ENCODE measurements around the gene TNNC2.
"Not testable (repeated sequence)": the region's sequence is repeated elsewhere in the genome, so short reads cannot be mapped to it uniquely, and the experiment has no call there.

Gene TNNC2

DNA sequence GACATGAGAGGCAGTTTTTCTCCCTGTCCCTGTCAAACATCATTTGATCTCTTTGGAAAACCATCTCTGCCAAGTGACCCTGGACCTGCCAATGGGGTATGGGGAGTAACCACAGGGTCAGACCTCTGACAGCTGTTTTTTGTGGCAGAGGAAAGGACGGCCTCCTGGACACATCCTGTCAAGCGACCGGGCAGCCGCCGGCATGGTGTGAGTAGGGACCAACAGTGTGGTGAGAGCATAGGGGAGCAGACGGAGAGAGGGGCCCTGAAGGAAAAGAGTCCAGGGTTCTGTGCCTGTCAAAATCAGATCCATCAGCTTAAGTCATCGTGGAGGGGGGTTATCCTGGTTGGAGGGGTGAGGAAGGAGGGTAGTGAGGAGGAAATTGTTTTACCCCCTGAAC lies 25.3 kb downstream of the TNNC2 start:
- no peak for DNase-seq (ENCODE audit: low spot score)
- TF ChIP-seq, protein P1, sequence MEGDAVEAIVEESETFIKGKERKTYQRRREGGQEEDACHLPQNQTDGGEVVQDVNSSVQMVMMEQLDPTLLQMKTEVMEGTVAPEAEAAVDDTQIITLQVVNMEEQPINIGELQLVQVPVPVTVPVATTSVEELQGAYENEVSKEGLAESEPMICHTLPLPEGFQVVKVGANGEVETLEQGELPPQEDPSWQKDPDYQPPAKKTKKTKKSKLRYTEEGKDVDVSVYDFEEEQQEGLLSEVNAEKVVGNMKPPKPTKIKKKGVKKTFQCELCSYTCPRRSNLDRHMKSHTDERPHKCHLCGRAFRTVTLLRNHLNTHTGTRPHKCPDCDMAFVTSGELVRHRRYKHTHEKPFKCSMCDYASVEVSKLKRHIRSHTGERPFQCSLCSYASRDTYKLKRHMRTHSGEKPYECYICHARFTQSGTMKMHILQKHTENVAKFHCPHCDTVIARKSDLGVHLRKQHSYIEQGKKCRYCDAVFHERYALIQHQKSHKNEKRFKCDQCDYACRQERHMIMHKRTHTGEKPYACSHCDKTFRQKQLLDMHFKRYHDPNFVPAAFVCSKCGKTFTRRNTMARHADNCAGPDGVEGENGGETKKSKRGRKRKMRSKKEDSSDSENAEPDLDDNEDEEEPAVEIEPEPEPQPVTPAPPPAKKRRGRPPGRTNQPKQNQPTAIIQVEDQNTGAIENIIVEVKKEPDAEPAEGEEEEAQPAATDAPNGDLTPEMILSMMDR (IDR thresholded peaks at IDR 0.05; ENCODE audit: extremely low read depth, insufficient read depth, missing control alignments), result no peak
- in situ Hi-C loops (cut with MboI; ENCODE audit: low pct_unique_long_range_greater_than_20kb, low sequenced_read_pairs, unreplicated experiment), result no loop called here

DNA sequence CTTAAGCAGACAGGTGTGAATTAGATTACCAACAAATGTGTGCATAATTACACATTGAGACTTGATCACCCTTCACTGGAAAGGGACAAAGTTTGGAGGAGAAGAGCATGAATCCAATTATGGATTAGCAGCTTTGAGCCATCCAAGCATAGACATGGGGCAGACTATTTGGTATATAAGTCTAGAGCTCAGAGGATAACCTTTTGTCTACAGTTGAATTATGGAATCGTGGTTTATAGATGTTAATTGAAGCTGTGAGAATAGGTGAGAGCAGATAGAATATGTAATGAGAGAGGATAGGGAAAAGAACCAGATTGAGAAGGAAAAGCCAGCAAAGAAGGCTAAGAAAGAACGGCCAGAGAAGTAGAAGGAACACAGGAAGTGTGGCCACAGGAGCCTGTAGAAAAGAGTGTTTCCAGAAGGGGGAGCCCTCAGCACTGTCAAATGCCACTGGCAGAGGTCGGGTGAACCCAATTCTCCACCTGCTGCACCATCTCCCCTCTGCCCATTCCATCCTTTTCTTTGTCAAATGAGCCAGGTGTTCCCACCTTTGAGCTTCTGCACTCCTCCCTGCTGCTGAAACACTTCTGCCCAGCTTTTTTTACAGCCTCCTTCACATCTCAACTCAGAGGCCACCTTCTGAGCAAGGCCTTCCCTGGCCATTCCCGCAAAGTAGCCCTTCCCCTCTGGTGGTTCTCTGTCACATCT lies 28.0 kb downstream of the TNNC2 start:
- in situ Hi-C loops (cut with MboI; ENCODE audit: low pct_unique_long_range_greater_than_20kb, low sequenced_read_pairs, unreplicated experiment), result no loop called here
- TF ChIP-seq, protein P1 (IDR thresholded peaks at IDR 0.05; ENCODE audit: extremely low read depth, insufficient read depth, missing control alignments), result peak; percentile 74
- peak; percentile 66 for DNase-seq (ENCODE audit: low spot score)

DNA sequence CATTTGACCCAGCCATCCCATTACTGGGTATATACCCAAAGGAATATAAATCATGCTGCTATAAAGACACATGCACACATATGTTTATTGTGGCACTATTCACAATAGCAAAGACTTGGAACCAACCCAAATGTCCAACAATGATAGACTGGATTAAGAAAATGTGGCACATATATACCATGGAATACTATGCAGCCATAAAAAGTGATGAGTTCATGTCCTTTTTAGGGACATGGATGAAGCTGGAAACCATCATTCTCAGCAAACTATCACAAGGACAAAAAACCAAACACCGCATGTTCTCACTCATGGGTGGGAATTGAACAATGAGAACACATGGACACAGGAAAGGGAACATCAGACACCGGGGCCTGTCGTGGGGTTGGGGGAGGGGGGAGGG lies 29.2 kb downstream of the TNNC2 start:
- DNase-seq (ENCODE audit: low spot score); in situ Hi-C loops (cut with MboI; ENCODE audit: low pct_unique_long_range_greater_than_20kb, low sequenced_read_pairs, unreplicated experiment): not testable (repeated sequence)

DNA sequence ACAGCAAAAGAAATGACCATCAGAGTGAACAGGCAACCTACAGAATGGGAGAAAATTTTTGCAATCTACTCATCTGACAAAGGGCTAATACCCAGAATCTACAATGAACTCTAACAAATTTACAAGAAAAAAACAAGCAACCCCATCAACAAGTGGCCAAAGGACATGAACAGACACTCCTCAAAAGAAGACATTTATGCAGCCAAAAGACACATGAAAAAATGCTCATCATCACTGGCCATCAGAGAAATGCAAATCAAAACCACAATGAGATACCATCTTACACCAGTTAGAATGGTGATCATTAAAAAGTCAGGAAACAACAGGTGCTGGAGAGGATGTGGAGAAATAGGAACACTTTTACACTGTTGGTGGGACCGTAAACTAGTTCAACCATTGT lies 29.6 kb downstream of the TNNC2 start:
- in situ Hi-C loops (cut with MboI; ENCODE audit: low pct_unique_long_range_greater_than_20kb, low sequenced_read_pairs, unreplicated experiment); DNase-seq (ENCODE audit: low spot score): not testable (repeated sequence)

DNA sequence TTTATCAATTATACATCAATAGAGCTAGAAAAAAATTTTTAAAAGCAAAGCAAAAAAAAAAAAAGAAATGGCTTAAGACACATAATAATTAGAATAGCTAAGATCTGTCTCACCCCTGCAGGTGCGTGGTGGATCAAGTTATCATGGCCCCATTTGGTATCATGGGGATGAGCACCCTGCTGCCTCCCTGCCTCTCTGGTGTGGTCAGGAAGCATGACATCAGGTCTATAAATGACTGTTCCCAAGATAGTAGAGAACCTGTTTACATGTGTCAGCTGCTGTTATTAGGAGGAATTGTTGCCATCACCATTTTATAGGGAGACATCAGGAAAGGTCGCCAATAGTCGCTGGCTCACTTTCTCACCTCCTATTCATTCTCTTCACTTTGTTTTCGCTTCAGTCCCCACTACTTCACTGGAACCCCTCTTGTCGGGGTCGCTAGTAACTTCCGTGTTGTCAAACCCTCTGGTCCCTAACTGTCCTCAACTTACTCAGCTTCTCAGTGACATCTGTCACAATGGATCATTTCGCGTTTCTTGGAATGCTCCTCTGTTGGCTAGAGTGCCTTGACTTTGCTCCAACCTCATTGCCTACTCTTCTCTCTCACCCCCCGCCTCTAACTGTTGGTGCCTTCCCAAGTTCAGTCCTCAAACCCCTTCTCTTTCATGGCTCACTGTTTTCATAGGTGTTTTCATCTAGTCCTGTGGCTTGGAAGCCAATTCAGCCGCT lies 30.6 kb downstream of the TNNC2 start:
- in situ Hi-C loops (cut with MboI; ENCODE audit: low pct_unique_long_range_greater_than_20kb, low sequenced_read_pairs, unreplicated experiment), result no loop called here
- TF ChIP-seq, protein P1 (IDR thresholded peaks at IDR 0.05; ENCODE audit: extremely low read depth, insufficient read depth, missing control alignments), result no peak
- DNase-seq (ENCODE audit: low spot score), result no peak

DNA sequence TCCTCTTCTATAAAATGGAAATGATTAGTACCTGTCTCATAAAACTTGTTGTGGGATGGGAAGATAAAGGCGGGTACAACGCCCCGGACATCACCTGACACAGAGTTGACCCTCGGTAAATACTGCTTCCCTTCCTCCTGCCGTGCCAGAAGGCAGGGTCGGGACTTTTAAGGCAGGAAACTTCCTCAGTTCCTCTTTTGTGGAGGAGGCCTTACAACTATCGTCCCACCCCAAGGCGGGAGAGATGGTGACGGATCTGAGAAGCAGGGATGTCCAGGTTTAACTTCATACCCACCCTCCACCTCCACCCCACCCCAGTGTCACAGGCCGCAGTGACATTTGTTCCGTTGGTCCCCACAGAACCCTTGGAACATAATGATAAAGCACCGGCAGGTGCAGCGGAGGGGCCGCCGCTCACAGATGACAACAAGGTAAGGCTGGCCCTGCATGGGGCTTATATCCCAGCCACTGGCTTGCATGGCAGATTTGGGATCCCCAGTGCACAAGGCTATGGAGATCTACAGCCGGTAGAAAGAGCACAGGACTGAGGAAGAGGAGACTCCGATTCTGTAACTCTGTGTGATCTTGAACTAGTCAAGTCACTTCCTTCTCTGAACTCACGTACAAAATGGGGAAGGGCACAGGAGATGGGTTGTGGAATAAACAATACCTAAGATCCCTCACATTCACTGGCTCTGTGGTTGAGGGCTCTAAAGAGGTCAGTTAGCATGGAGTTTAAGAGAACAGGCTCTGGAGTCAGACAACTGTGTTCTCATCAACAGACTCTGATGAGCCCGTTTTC lies 34.6 kb downstream of the TNNC2 start:
- DNase-seq (ENCODE audit: low spot score), result peak; percentile 34
- in situ Hi-C loops (cut with MboI; ENCODE audit: low pct_unique_long_range_greater_than_20kb, low sequenced_read_pairs, unreplicated experiment), result no loop called here
- TF ChIP-seq, protein P1 (IDR thresholded peaks at IDR 0.05; ENCODE audit: extremely low read depth, insufficient read depth, missing control alignments), result no peak

DNA sequence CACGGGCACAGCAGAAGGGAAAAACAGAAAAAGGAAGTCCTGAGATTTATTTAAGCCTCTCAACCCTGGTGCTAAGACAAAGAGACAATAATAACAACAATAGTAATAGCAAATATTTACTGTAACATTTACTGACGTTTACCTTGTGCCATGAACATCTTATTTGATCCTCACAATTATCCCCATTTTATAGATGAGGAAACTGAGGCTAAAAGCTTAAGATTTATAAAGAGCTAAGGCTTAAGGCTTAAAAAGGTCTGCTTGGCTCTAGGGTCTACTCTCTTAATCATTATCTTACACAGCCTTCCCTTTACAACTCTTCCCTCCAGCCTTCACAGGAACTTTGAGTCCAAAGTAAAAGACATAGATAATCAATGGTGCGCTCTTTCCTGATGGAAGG lies 38.8 kb downstream of the TNNC2 start:
- in situ Hi-C loops (cut with MboI; ENCODE audit: low pct_unique_long_range_greater_than_20kb, low sequenced_read_pairs, unreplicated experiment), result no loop called here
- no peak for DNase-seq (ENCODE audit: low spot score)
- TF ChIP-seq, protein P1 (IDR thresholded peaks at IDR 0.05; ENCODE audit: extremely low read depth, insufficient read depth, missing control alignments), result no peak
